GM12892 (cell line): ENCODE results near the gene SHB.

Experiments used
- POLR2A ChIP-seq: IDR thresholded peaks from 2 replicates; pipeline ENCODE4 v1.6.1; 2011; ENCODE audit warnings: low read depth, low read length, control low read depth
- POLR2AphosphoS5 ChIP-seq: IDR thresholded peaks from 2 replicates; pipeline ENCODE4 v1.6.1; 2011; ENCODE audit warnings: low read depth, low read length, control low read depth
- TAF1 ChIP-seq: IDR thresholded peaks from 2 replicates; pipeline ENCODE4 v1.6.1; 2011; ENCODE audit warnings: low read depth, mild to moderate bottlenecking, control low read depth, low read length, borderline replicate concordance

DNA sequence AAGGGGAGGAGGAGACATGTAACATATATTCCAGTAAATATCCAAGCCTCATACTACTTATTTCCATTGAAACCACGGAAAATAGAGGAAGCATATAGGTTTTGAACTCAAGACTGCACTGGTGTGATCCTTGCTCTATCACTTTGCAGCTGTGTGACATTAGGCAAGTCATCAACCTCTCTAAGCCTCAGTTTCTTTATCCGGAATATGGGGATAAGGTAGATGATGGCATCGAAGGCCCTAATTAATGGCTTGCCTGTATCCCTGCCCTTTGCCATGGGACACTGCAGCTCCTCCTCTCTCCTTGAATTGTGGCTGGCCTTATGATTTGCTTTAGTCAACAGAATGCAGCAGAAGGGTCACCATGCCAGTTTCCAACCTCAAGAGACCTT is 6.9 kb downstream of the SHB start:
- TF ChIP-seq POLR2A (no peak), POLR2AphosphoS5 (no peak), TAF1 (no peak)
